Bronchial epithelial cell (primary cell): Measurements from ENCODE around the gene DNAJC6. TPM values are rescaled to one million over a fixed set of nuclear protein-coding genes. Genes with fewer than 3 reads are reported as not detected.

Experiments
- DNase-seq: peaks from one replicate; pipeline ENCODE4 v3.0.0-alpha.2; 2010; ENCODE audit warnings: low read depth
- FAIRE-seq: peaks from 2 replicates; lab custom pipeline; 2011; peaks lifted over from hg19 to GRCh38; lab: Jason Lieb, UNC
- H3K27me3 ChIP-seq: 2 replicates; pipeline ENCODE4 v1.5.1; 2011; ENCODE audit warnings: low read length; ENCODE audit not compliant: control insufficient read depth, insufficient read depth
- H3K36me3 ChIP-seq: 2 replicates; pipeline ENCODE4 v1.5.1; 2011; ENCODE audit warnings: low read length; ENCODE audit not compliant: control insufficient read depth, insufficient read depth
- H3K4me3 ChIP-seq: 2 replicates; pipeline ENCODE4 v1.5.1; 2011; ENCODE audit warnings: mild to moderate bottlenecking, low read depth, low read length, control low read depth
- total RNA-seq: library from RNA; depleted of rRNA; stranded (reverse); fragments of >200 nt; gene quantifications from 2 replicates; pipeline ENCODE4 v1.2.1, GENCODE V29; 2014
- TF ChIP-seq, protein P1 (sequence below): IDR thresholded peaks from 2 replicates; pipeline ENCODE4 v1.5.1; 2011; ENCODE audit warnings: mild to moderate bottlenecking, moderate library complexity, low read length, control low read depth, inconsistent platforms; ENCODE audit not compliant: insufficient read depth, severe bottlenecking

DNAJC6 gene
- total RNA-seq, 1 donor from 2014 or later = 2.1 TPM

DNA sequence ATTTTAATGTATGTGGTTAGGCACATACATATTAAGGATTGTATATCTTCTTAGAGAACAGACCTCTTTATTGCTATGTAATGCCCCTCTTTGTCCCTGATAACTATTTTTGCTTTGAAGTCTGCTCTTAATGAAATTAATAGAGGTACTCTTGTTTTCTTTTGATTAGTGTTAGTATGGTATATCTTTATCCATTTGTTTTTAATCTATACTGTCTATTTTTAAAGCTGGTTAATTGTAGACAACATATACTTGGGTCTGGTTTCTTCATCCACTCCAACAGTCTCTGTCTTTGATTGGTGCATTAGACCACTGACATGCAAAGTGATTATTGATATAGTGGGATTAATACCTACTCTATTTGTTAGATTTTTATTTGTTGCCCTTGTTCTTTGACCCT lies 147.1 kb downstream of the DNAJC6 start:
- H3K27me3 ChIP-seq = no peaks in the 10 kb centered on the region
- TF ChIP-seq, protein P1, sequence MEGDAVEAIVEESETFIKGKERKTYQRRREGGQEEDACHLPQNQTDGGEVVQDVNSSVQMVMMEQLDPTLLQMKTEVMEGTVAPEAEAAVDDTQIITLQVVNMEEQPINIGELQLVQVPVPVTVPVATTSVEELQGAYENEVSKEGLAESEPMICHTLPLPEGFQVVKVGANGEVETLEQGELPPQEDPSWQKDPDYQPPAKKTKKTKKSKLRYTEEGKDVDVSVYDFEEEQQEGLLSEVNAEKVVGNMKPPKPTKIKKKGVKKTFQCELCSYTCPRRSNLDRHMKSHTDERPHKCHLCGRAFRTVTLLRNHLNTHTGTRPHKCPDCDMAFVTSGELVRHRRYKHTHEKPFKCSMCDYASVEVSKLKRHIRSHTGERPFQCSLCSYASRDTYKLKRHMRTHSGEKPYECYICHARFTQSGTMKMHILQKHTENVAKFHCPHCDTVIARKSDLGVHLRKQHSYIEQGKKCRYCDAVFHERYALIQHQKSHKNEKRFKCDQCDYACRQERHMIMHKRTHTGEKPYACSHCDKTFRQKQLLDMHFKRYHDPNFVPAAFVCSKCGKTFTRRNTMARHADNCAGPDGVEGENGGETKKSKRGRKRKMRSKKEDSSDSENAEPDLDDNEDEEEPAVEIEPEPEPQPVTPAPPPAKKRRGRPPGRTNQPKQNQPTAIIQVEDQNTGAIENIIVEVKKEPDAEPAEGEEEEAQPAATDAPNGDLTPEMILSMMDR = no peak
- DNase-seq (no peak), FAIRE-seq (no peak)
- no peaks in the 10 kb centered on the region for H3K36me3 ChIP-seq
- H3K4me3 ChIP-seq = no peak overlapping the region

DNA sequence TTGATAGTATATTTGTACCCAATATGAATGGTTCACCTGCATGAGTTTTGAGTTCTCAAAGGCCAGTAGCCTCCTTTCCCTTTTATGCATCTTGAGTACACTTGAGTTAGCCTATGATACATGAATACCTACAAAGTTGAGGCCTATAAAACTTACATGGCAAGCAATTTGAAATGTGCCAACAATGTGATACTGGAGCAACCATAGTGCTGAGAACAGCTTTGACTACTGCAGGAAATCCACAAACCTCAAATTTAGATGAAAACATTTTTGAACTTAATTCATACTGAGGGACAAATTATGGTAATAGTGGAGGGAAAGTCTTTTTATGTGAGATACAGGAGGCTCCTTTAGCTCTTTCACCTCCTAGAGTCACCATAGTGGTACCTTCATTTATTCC lies 148.5 kb downstream of the DNAJC6 start:
- no peaks in the 10 kb centered on the region for H3K36me3 ChIP-seq
- H3K4me3 ChIP-seq = no peak overlapping the region
- FAIRE-seq (no peak), DNase-seq (no peak)
- H3K27me3 ChIP-seq = no peaks in the 10 kb centered on the region
- TF ChIP-seq, protein P1 = no peak

DNA sequence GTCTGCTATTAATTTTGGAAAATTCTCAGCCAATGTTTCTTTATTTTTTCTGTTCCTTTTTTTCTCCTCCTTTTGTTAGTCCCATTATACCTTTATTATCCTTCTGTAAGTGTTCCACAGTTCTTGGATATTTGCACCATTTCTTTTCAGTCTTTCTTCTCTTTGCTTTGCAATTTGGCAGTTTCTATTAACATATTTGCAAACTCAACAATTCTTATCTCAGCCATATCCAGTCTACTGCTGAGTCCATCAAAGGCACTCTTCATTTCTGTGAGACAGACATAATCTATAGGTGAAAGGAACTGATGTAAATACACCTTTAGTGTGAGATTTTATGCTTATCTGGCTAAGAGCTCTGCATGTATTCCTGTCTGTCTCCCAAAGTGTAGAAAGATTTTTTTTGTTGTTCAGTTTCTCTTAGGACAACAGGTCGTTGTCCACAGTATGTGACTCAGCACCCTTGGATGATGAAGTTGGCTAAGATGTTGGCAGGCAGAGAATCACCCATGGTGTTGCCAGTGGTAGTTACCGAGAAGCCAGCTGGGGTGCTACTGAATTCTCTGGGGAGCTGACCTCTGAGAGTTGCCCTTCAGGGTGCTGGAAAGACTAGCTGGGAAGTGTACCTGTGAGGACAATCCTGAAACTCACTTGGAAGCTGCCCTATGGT lies 149.5 kb downstream of the DNAJC6 start:
- TF ChIP-seq, protein P1 = no peak
- FAIRE-seq (no peak), DNase-seq (peak; percentile 20)

DNA sequence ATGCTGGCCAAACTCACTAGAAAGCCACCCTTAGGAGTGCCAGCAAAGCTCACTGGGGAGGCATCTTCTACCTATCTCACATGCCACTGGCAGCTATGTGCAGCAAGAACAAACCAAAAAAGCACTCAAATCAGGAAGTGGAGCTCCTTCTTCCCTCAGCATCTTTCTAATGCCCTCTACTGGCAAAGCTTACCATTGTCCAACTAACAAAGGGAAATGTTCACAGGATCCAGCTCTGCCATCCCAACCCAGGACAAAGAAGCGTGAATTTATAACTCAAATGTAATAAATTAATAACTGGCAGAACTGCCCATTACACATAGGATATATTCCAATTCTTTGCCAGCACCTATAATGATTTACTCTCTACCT lies 150.0 kb downstream of the DNAJC6 start:
- TF ChIP-seq, protein P1 = peak; percentile 67
- Histone ChIP-seq H3K4me3 (no peak overlapping the region), H3K27me3 (no peaks in the 10 kb centered on the region), H3K36me3 (no peaks in the 10 kb centered on the region)
- DNase-seq (peak; percentile 44), FAIRE-seq (no peak)

More for the DNA sequence above, 149.5 kb downstream of the DNAJC6 start:
- H3K4me3 ChIP-seq = no peak overlapping the region
- H3K27me3 ChIP-seq = no peaks in the 10 kb centered on the region
- no peaks in the 10 kb centered on the region for H3K36me3 ChIP-seq

Other genes starting within 250 kb of the DNAJC6 start
- gene AK4, start 161.3 kb upstream of the DNAJC6 start, total RNA-seq = 36.2 and 52.9 TPM in 2 replicates
- gene LEPR, start 111.1 kb downstream of the DNAJC6 start, total RNA-seq = 9.5 and 15.5 TPM in 2 replicates
- 27.9 and 37.4 TPM in 2 replicates for gene LEPROT, start 111.1 kb downstream of the DNAJC6 start, total RNA-seq